ENCODE measurements around the gene SELENON. TPM values are rescaled to one million over a fixed set of nuclear protein-coding genes. Genes with fewer than 3 reads are reported as not detected.

The SELENON gene
- total and polyA plus RNA-seq, 5 experiments from 2014 or later: 2.6 to 20.4 (median 7.0) TPM

DNA sequence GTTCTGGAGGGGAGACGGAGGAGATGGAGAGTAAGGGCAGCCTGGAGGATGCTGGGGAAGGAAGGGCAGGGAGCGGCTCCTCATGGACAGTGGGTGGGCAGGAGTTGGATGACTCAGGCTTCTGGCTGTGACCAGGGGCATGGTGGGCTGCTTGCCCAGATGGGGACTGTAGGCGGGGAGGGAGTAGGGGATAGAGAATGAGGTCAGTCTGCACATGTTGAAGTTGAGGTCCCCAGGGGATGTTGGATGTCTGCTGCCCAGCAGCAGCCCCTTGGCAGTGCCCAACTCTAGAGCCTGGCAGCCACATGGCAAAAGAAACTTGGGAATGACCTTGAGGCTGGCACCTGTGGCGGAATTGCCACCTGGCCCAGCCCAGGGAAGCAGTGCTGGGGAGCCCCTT is 6.4 kb downstream of the SELENON start:
- Mint-ChIP-seq H3K36me3 (peaks cover 0 to 30% (median 9%) of the 10 kb centered on the region in 3 donors), H3K4me3 (no peak overlapping the region), H3K9me3 (no peaks in the 10 kb centered on the region), H3K4me1 (peaks cover 22 to 49% (median 35%) of the 10 kb centered on the region in 4 donors), H3K27me3 (no peaks in the 10 kb centered on the region), H3K27ac (peak overlapping the region in 2 of 10 donors; percentile 13 to 48)
- ATAC-seq (no peak), DNase-seq (no peak)
- POLR2A ChIA-PET: no interaction called here

GRCh38 chr1:25807480-25808390 is 7.7 kb downstream of the SELENON start:
- Mint-ChIP-seq H3K36me3 (peaks cover 0 to 30% (median 9%) of the 10 kb centered on the region in 3 donors), H3K27me3 (no peaks in the 10 kb centered on the region), H3K4me1 (peaks cover 14 to 37% (median 25%) of the 10 kb centered on the region in 4 donors), H3K4me3 (no peak overlapping the region), H3K27ac (peak overlapping the region in 2 of 10 donors; percentile 9 to 27), H3K9me3 (no peaks in the 10 kb centered on the region)
- ATAC-seq: no peak
- DNase-seq: no peak
- POLR2A ChIA-PET: interaction anchor here (1.1 to 1.4 kb wide), 2 partner anchors 212 to 266 kb away, joined by 3 read pairs; no protein-coding TSS in a partner anchor

GRCh38 chr1:25808481-25809244 is 8.7 kb downstream of the SELENON start:
- DNase-seq (no peak), ATAC-seq (no peak)
- Mint-ChIP-seq H3K27me3 (no peaks in the 10 kb centered on the region), H3K4me1 (peaks cover 8 to 32% (median 20%) of the 10 kb centered on the region in 4 donors), H3K36me3 (peaks cover 0 to 30% (median 9%) of the 10 kb centered on the region in 3 donors), H3K27ac (peak overlapping the region in 1 of 10 donors; percentile 37), H3K9me3 (no peaks in the 10 kb centered on the region), H3K4me3 (no peak overlapping the region)
- POLR2A ChIA-PET: interaction anchor here (0.7 to 4.3 kb wide), 9 partner anchors 8 to 576 kb away, joined by 3 to 22 read pairs (median 3); partner anchors contain the start of genes SELENON and SYF2

GRCh38 chr1:25809283-25809926 is 9.4 kb downstream of the SELENON start:
- DNase-seq: no peak
- no peak for ATAC-seq
- H3K4me1 Mint-ChIP-seq: peaks cover 3 to 27% (median 18%) of the 10 kb centered on the region in 4 donors
- H3K27ac Mint-ChIP-seq: peak overlapping the region in 3 of 10 donors; percentile 37 to 78 (median 73)
- H3K4me3 Mint-ChIP-seq: peak overlapping the region in 1 of 10 donors; percentile 20
- no peaks in the 10 kb centered on the region for H3K9me3 Mint-ChIP-seq
- H3K27me3 Mint-ChIP-seq: no peaks in the 10 kb centered on the region
- H3K36me3 Mint-ChIP-seq: peaks cover 0 to 30% (median 14%) of the 10 kb centered on the region in 3 donors
- POLR2A ChIA-PET: interaction anchor here (0.8 to 4.3 kb wide), 8 partner anchors 9 to 577 kb away, joined by 3 to 22 read pairs (median 4); partner anchors contain the start of genes MTFR1L, SELENON and SYF2

DNA sequence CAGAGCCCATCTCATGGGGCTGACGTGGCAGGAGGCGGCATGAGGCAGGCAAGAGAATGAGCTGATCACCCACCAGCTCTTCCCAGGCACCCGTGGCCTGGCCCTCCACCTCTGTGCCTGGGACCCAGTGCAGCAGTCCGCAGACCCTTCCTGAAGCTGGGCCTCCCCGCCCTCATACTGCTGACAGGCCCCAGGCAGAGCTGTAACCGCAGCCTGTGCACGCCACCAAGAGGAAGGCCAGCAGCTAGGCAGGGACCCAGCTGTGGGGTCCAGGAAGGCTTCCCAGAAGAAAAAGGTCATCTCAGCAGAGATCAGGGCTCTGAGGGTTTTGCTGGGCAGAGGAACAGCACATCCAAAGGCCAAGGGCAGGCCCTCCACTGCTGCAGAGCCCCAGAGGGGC is 9.9 kb downstream of the SELENON start:
- H3K4me3 Mint-ChIP-seq: no peak overlapping the region
- peaks cover 0 to 22% (median 16%) of the 10 kb centered on the region in 4 donors for H3K4me1 Mint-ChIP-seq
- ATAC-seq (no peak), DNase-seq (no peak)
- peak overlapping the region in 2 of 10 donors; percentile 59 to 79 for H3K27ac Mint-ChIP-seq
- H3K9me3 Mint-ChIP-seq: no peaks in the 10 kb centered on the region
- peaks cover 0 to 32% (median 14%) of the 10 kb centered on the region in 3 donors for H3K36me3 Mint-ChIP-seq
- POLR2A ChIA-PET: interaction anchor here (0.8 to 4.3 kb wide), 8 partner anchors 9 to 577 kb away, joined by 3 to 22 read pairs (median 4); partner anchors contain the start of genes MTFR1L, SELENON and SYF2
- no peaks in the 10 kb centered on the region for H3K27me3 Mint-ChIP-seq

DNA sequence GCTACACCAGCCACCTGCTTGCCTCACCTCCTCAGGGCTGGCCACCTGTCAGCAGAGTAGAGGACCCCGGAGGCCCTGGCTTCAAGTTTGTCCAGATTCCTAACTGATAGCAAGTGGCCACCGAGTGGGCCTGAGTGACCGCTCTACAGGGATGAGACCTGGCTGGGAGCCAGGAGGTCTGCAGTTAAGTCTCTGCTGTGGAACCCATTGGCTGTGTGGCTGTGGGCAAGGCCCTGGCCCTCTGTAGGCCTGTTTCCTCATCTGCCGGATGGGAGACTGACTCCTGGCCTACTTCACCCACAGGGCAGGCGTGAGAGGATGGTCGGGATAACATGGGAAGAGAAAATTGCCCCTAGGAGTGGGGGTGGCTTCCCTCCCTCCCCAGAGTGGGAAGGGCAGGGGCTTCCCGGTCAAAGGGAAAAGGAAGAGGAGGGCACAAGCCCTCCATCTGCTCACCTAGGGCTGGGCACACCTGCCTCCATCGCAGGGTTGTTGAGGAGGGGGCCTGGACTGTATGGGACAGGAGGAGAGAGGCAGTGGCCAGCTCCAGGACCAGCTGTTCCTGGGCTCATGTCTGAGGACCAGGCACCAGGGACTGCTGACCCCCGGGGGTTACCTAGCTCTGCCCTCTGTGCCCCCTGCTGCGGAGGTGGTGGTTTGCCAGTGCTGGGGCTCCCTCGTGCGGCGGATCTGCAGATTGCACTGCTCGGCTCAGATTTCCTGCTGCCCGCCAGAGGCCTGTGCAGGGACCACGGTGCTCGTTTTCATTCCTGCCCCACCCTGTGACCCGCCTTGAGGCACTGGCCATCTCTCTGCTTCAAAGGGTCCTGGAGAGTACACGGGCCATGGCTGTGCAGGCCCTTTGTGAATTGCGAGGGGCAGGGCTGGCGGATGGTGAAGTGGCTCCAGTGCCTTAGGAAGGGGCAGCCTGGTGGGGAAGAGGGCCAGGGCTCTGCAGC is 10.6 kb downstream of the SELENON start:
- Mint-ChIP-seq H3K27me3 (no peaks in the 10 kb centered on the region), H3K27ac (peak overlapping the region in 6 of 10 donors; percentile 9 to 79 (median 43)), H3K4me3 (no peak overlapping the region), H3K9me3 (no peaks in the 10 kb centered on the region), H3K36me3 (peaks cover 0 to 31% (median 10%) of the 10 kb centered on the region in 3 donors), H3K4me1 (peaks cover 0 to 19% (median 13%) of the 10 kb centered on the region in 4 donors)
- ATAC-seq: peak; percentile 91 to 94
- DNase-seq: peak; percentile 66 to 89 (median 81)
- POLR2A ChIA-PET: interaction anchor here (0.6 to 4.3 kb wide), 14 partner anchors 10 to 578 kb away, joined by 3 to 22 read pairs (median 3); partner anchors contain the start of genes MTFR1L, SELENON and SYF2

GRCh38 chr1:25811384-25812082 is 11.5 kb downstream of the SELENON start:
- Mint-ChIP-seq H3K4me3 (no peak overlapping the region), H3K36me3 (peaks cover 0 to 22% (median 7%) of the 10 kb centered on the region in 3 donors), H3K27ac (peak overlapping the region in 1 of 10 donors; percentile 79), H3K4me1 (peaks cover 0 to 11% (median 8%) of the 10 kb centered on the region in 4 donors), H3K27me3 (no peaks in the 10 kb centered on the region), H3K9me3 (no peaks in the 10 kb centered on the region)
- no peak for DNase-seq
- POLR2A ChIA-PET: interaction anchor here (0.5 to 4.3 kb wide), 11 partner anchors 9 to 456 kb away, joined by 3 to 22 read pairs (median 3); partner anchors contain the start of gene MTFR1L
- no peak for ATAC-seq

DNA sequence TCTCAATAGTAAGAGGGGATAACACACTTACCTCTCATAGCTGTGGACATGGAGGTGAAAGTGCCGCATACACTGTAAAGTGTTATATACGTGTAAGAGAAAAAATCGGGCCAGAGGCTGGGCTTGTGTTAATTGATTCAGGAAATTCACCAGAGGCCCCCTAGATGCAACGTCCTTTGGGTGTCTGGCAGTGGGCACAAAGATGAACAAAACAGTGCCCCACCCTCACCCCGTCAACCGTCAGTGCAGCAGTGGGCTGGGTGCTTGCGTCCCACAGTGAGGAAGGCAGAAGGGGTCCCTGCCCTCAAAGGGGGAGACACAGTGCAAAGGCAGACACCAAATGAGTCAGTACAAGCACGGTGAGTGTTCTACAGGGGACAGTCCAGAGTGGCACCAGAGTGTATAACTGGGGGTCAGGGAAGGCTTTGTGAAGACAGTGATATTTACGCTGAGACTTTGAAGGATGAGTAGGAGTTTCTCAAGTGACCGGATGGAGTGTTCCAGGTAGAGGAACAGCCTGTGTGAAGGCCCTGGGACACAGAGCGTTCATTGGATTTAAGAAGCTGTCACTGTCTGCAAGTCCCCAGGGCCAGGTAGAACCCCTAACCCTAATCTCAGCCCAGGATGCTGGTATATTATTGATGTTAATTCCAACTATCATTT is 13.2 kb downstream of the SELENON start:
- no peaks in the 10 kb centered on the region for H3K9me3 Mint-ChIP-seq
- H3K36me3 Mint-ChIP-seq: peaks cover 0 to 15% (median 5%) of the 10 kb centered on the region in 3 donors
- H3K27ac Mint-ChIP-seq: peak overlapping the region in 2 of 10 donors; percentile 66 to 76
- H3K4me3 Mint-ChIP-seq: no peak overlapping the region
- no peak for ATAC-seq
- no peak for DNase-seq
- POLR2A ChIA-PET: interaction anchor here (0.7 to 4.3 kb wide), 3 partner anchors 204 to 312 kb away, joined by 3 to 22 read pairs (median 4); no protein-coding TSS in a partner anchor
- peaks cover 2 to 15% (median 10%) of the 10 kb centered on the region in 4 donors for H3K4me1 Mint-ChIP-seq
- H3K27me3 Mint-ChIP-seq: no peaks in the 10 kb centered on the region

GRCh38 chr1:25813734-25814471 is 13.9 kb downstream of the SELENON start:
- ATAC-seq: no peak
- no peaks in the 10 kb centered on the region for H3K27me3 Mint-ChIP-seq
- H3K36me3 Mint-ChIP-seq: peaks cover 0 to 11% (median 5%) of the 10 kb centered on the region in 3 donors
- H3K27ac Mint-ChIP-seq: peak overlapping the region in 1 of 10 donors; percentile 76
- H3K4me1 Mint-ChIP-seq: peaks cover 8 to 22% (median 15%) of the 10 kb centered on the region in 4 donors
- no peaks in the 10 kb centered on the region for H3K9me3 Mint-ChIP-seq
- POLR2A ChIA-PET: interaction anchor here (0.6 to 1.4 kb wide), 2 partner anchors 10 to 216 kb away, joined by 3 read pairs; no protein-coding TSS in a partner anchor
- DNase-seq: no peak
- no peak overlapping the region for H3K4me3 Mint-ChIP-seq
